GM23338 (cell line): ENCODE measurements around the gene MSH4. TPM values are rescaled to one million over a fixed set of nuclear protein-coding genes. Genes with fewer than 3 reads are reported as not detected.
"Not testable (repeated sequence)": the region's sequence is repeated elsewhere in the genome, so short reads cannot be mapped to it uniquely, and the experiment has no call there.

Experiments used
- ATAC-seq: fragments of 200-7000 bp; cut with Tn5 transposase; 3 replicates; pipeline ENCODE4 v1.9.1; 2020
- DNase-seq: peaks from one replicate; pipeline ENCODE4 v3.0.0-alpha.2; 2015; ENCODE audit warnings: low spot score
- H2AFZ ChIP-seq: fragments of 200-600 bp; sonication (generic); 2 replicates; pipeline ENCODE4 v1.8.0; 2016; ENCODE audit warnings: antibody characterized with exemption, mild to moderate bottlenecking, moderate library complexity
- H3F3A ChIP-seq: fragments of 200-600 bp; sonication (generic); replicated peaks from 2 replicates; pipeline ENCODE4 v1.8.0; 2017; ENCODE audit warnings: antibody characterized with exemption, mixed run types, low read depth
- H3K27ac ChIP-seq: fragments of 200-600 bp; sonication (generic); 2 replicates; pipeline ENCODE4 v1.6.1; 2016; ENCODE audit warnings: low read depth
- H3K27me3 ChIP-seq: fragments of 200-600 bp; sonication (generic); 2 replicates; pipeline ENCODE4 v1.8.0; 2016; ENCODE audit warnings: mild to moderate bottlenecking, mixed run types, moderate library complexity; ENCODE audit not compliant: insufficient read depth
- H3K36me3 ChIP-seq: fragments of 200-600 bp; sonication (generic); 2 replicates; pipeline ENCODE4 v1.8.0; 2016; ENCODE audit warnings: mild to moderate bottlenecking; ENCODE audit not compliant: insufficient read depth
- H3K4me1 ChIP-seq: fragments of 200-600 bp; sonication (generic); 2 replicates; pipeline ENCODE4 v1.8.0; 2016; ENCODE audit warnings: mild to moderate bottlenecking, moderate library complexity; ENCODE audit not compliant: insufficient read depth
- H3K4me2 ChIP-seq: fragments of 200-600 bp; sonication (generic); 2 replicates; pipeline ENCODE4 v1.7.1; 2017; ENCODE audit warnings: mixed run types
- H3K4me3 ChIP-seq: fragments of 200-600 bp; sonication (generic); 2 replicates; pipeline ENCODE4 v1.6.1; 2016; ENCODE audit warnings: mixed run types
- H3K79me2 ChIP-seq: fragments of 200-600 bp; sonication (generic); replicated peaks from 2 replicates; pipeline ENCODE4 v1.8.0; 2017; ENCODE audit warnings: mild to moderate bottlenecking; ENCODE audit not compliant: insufficient read depth
- H3K9me2 ChIP-seq: fragments of 200-600 bp; sonication (generic); 2 replicates; pipeline ENCODE4 v1.8.0; 2017; ENCODE audit not compliant: insufficient read depth
- H4K20me1 ChIP-seq: fragments of 200-600 bp; sonication (generic); replicated peaks from 2 replicates; pipeline ENCODE4 v1.8.0; 2017; ENCODE audit warnings: mild to moderate bottlenecking; ENCODE audit not compliant: insufficient read depth
- H3K27ac Mint-ChIP-seq: 2 replicates; pipeline ENCODE4 v1.8.0; 2020; ENCODE audit warnings: inconsistent platforms, mild to moderate bottlenecking, moderate library complexity, mixed read lengths
- H3K27me3 Mint-ChIP-seq: 3 replicates; pipeline ENCODE4 v1.8.0; 2022; ENCODE audit warnings: low read depth, mild to moderate bottlenecking, moderate library complexity, mixed read lengths, inconsistent platforms; ENCODE audit not compliant: insufficient read depth, poor library complexity
- H3K36me3 Mint-ChIP-seq: 3 replicates; pipeline ENCODE4 v1.8.0; 2021; ENCODE audit warnings: low read depth, mild to moderate bottlenecking, inconsistent platforms, moderate library complexity, mixed read lengths
- H3K4me1 Mint-ChIP-seq: 3 replicates; pipeline ENCODE4 v1.8.0; 2020; ENCODE audit warnings: mild to moderate bottlenecking, inconsistent platforms, mixed read lengths
- H3K4me3 Mint-ChIP-seq: 3 replicates; pipeline ENCODE4 v1.8.0; 2021; ENCODE audit warnings: moderate library complexity, mild to moderate bottlenecking, inconsistent platforms, mixed read lengths
- H3K9me3 Mint-ChIP-seq: 3 replicates; pipeline ENCODE4 v1.8.0; 2020; ENCODE audit warnings: moderate library complexity, mild to moderate bottlenecking, inconsistent platforms, mixed read lengths
- CREB1 ChIP-seq: fragments of 250-450 bp; sonication (Bioruptor Pico); IDR thresholded peaks from 2 replicates; pipeline ENCODE4 v1.5.0; 2020; ENCODE audit warnings: low read depth, mild to moderate bottlenecking, moderate library complexity
- EZH2 ChIP-seq: fragments of 200-600 bp; sonication (generic); IDR thresholded peaks from one replicate; pipeline ENCODE4 v1.8.0; 2017; ENCODE audit warnings: antibody characterized with exemption, mild to moderate bottlenecking, low read depth; ENCODE audit not compliant: unreplicated experiment
- EZH2phosphoT487 ChIP-seq: fragments of 200-600 bp; sonication (generic); IDR thresholded peaks from one replicate; pipeline ENCODE4 v1.8.1; 2018; ENCODE audit warnings: antibody characterized with exemption; ENCODE audit not compliant: unreplicated experiment
- NANOG ChIP-seq: IDR thresholded peaks from 2 replicates; pipeline ENCODE4 v1.6.1; 2016; ENCODE audit warnings: antibody characterized with exemption, borderline replicate concordance
- ZNF114 ChIP-seq: fragments of 250-450 bp; sonication (Bioruptor Pico); IDR thresholded peaks from 2 replicates; pipeline ENCODE4 v1.5.0; 2020; ENCODE audit warnings: mild to moderate bottlenecking, moderate library complexity
- polyA plus RNA-seq: library from polyadenylated mRNA; unstranded; fragments of >200 nt; fragmentation: Nextera tagmentation; extraction: Ambion mirVana; gene quantifications from 2 replicates; pipeline ENCODE4 v1.2.1, GENCODE V29; 2016
- total RNA-seq: library from RNA; depleted of rRNA; stranded (reverse); fragments of >200 nt; shearing (Covaris generic); gene quantifications from 2 replicates; pipeline ENCODE4 v1.2.3, GENCODE V29; 2014
- TF ChIP-seq, protein P1 (sequence below): fragments of 250-450 bp; sonication (Bioruptor Pico); IDR thresholded peaks from 2 replicates; pipeline ENCODE4 v1.5.0; 2020; ENCODE audit warnings: mild to moderate bottlenecking, moderate library complexity
- TF ChIP-seq, protein P2 (sequence below): IDR thresholded peaks from one replicate; pipeline ENCODE4 v1.6.1; 2018; ENCODE audit warnings: antibody characterized with exemption; ENCODE audit not compliant: unreplicated experiment
- TF ChIP-seq, protein P3 (sequence below): IDR thresholded peaks from 2 replicates; pipeline ENCODE4 v1.6.1; 2016; ENCODE audit warnings: antibody characterized with exemption

Gene MSH4
- total and polyA plus RNA-seq, 2 experiments from 2014 or later: 0.10 to 0.24 TPM

DNA sequence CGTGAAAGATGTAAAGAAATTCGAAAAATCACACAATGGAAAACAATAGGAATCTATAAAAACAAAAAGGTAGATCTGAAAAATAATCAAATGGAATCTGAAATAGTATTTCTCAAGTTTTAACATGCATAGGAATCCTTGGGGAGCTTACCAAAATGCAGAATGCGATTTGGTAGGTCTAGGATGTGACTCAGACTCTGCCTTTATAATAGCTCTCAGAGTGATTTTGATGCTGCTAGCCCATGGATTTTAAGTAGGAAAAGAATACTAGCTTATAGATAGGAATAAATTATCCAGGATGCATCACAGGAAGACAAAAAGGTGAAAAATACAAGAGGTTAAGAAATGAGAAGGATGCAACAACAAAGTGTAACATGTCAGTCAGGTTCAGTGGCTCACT is 24.7 kb upstream of the MSH4 start:
- Histone ChIP-seq H3K4me2 (no peak overlapping the region), H2AFZ (no peak overlapping the region), H3K4me3 (no peak overlapping the region), H3K4me1 (peaks cover 4% of the 10 kb centered on the region; the same call in 1 of the 2 replicates), H3K27ac (no peak overlapping the region), H3K9me2 (no peaks in the 10 kb centered on the region), H3K27me3 (no peaks in the 10 kb centered on the region), H4K20me1 (no peaks in the 10 kb centered on the region), H3F3A (no peaks in the 10 kb centered on the region), H3K36me3 (no peaks in the 10 kb centered on the region), H3K79me2 (no peaks in the 10 kb centered on the region)
- TF ChIP-seq, protein P1, sequence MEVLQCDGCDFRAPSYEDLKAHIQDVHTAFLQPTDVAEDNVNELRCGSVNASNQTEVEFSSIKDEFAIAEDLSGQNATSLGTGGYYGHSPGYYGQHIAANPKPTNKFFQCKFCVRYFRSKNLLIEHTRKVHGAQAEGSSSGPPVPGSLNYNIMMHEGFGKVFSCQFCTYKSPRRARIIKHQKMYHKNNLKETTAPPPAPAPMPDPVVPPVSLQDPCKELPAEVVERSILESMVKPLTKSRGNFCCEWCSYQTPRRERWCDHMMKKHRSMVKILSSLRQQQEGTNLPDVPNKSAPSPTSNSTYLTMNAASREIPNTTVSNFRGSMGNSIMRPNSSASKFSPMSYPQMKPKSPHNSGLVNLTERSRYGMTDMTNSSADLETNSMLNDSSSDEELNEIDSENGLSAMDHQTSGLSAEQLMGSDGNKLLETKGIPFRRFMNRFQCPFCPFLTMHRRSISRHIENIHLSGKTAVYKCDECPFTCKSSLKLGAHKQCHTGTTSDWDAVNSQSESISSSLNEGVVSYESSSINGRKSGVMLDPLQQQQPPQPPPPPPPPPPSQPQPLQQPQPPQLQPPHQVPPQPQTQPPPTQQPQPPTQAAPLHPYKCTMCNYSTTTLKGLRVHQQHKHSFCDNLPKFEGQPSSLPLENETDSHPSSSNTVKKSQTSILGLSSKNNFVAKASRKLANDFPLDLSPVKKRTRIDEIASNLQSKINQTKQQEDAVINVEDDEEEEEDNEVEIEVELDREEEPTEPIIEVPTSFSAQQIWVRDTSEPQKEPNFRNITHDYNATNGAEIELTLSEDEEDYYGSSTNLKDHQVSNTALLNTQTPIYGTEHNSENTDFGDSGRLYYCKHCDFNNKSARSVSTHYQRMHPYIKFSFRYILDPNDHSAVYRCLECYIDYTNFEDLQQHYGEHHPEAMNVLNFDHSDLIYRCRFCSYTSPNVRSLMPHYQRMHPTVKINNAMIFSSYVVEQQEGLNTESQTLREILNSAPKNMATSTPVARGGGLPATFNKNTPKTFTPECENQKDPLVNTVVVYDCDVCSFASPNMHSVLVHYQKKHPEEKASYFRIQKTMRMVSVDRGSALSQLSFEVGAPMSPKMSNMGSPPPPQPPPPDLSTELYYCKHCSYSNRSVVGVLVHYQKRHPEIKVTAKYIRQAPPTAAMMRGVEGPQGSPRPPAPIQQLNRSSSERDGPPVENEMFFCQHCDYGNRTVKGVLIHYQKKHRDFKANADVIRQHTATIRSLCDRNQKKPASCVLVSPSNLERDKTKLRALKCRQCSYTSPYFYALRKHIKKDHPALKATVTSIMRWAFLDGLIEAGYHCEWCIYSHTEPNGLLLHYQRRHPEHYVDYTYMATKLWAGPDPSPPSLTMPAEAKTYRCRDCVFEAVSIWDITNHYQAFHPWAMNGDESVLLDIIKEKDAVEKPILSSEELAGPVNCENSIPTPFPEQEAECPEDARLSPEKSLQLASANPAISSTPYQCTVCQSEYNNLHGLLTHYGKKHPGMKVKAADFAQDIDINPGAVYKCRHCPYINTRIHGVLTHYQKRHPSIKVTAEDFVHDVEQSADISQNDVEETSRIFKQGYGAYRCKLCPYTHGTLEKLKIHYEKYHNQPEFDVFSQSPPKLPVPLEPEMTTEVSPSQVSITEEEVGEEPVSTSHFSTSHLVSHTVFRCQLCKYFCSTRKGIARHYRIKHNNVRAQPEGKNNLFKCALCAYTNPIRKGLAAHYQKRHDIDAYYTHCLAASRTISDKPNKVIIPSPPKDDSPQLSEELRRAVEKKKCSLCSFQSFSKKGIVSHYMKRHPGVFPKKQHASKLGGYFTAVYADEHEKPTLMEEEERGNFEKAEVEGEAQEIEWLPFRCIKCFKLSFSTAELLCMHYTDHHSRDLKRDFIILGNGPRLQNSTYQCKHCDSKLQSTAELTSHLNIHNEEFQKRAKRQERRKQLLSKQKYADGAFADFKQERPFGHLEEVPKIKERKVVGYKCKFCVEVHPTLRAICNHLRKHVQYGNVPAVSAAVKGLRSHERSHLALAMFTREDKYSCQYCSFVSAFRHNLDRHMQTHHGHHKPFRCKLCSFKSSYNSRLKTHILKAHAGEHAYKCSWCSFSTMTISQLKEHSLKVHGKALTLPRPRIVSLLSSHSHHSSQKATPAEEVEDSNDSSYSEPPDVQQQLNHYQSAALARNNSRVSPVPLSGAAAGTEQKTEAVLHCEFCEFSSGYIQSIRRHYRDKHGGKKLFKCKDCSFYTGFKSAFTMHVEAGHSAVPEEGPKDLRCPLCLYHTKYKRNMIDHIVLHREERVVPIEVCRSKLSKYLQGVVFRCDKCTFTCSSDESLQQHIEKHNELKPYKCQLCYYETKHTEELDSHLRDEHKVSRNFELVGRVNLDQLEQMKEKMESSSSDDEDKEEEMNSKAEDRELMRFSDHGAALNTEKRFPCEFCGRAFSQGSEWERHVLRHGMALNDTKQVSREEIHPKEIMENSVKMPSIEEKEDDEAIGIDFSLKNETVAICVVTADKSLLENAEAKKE: no peak
- TF ChIP-seq, protein P2, sequence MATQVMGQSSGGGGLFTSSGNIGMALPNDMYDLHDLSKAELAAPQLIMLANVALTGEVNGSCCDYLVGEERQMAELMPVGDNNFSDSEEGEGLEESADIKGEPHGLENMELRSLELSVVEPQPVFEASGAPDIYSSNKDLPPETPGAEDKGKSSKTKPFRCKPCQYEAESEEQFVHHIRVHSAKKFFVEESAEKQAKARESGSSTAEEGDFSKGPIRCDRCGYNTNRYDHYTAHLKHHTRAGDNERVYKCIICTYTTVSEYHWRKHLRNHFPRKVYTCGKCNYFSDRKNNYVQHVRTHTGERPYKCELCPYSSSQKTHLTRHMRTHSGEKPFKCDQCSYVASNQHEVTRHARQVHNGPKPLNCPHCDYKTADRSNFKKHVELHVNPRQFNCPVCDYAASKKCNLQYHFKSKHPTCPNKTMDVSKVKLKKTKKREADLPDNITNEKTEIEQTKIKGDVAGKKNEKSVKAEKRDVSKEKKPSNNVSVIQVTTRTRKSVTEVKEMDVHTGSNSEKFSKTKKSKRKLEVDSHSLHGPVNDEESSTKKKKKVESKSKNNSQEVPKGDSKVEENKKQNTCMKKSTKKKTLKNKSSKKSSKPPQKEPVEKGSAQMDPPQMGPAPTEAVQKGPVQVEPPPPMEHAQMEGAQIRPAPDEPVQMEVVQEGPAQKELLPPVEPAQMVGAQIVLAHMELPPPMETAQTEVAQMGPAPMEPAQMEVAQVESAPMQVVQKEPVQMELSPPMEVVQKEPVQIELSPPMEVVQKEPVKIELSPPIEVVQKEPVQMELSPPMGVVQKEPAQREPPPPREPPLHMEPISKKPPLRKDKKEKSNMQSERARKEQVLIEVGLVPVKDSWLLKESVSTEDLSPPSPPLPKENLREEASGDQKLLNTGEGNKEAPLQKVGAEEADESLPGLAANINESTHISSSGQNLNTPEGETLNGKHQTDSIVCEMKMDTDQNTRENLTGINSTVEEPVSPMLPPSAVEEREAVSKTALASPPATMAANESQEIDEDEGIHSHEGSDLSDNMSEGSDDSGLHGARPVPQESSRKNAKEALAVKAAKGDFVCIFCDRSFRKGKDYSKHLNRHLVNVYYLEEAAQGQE: no peak
- TF ChIP-seq EZH2 (no peak), NANOG (no peak), EZH2phosphoT487 (no peak), ZNF114 (CRISPR knock-in tag) (no peak), CREB1 (no peak)
- TF ChIP-seq, protein P3, sequence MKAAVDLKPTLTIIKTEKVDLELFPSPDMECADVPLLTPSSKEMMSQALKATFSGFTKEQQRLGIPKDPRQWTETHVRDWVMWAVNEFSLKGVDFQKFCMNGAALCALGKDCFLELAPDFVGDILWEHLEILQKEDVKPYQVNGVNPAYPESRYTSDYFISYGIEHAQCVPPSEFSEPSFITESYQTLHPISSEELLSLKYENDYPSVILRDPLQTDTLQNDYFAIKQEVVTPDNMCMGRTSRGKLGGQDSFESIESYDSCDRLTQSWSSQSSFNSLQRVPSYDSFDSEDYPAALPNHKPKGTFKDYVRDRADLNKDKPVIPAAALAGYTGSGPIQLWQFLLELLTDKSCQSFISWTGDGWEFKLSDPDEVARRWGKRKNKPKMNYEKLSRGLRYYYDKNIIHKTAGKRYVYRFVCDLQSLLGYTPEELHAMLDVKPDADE: no peak
- ATAC-seq (no peak), DNase-seq (no peak)
- H3K4me1 Mint-ChIP-seq: peaks cover 18% of the 10 kb centered on the region; the same call in 2 of the 3 replicates
- H3K27me3 Mint-ChIP-seq: no peaks in the 10 kb centered on the region
- H3K9me3 Mint-ChIP-seq: peaks cover 9% of the 10 kb centered on the region
- H3K4me3 Mint-ChIP-seq: no peak overlapping the region
- no peak overlapping the region for H3K27ac Mint-ChIP-seq
- H3K36me3 Mint-ChIP-seq: 0 out of 3 replicates have a peak, but pooled peaks cover 3% of the 10 kb centered on the region

GRCh38 chr1:75777812-75778211 is 18.9 kb upstream of the MSH4 start:
- peaks cover 22% of the 10 kb centered on the region for H3K9me3 Mint-ChIP-seq
- DNase-seq, H3K4me3 Mint-ChIP-seq: not testable (repeated sequence)

More at GRCh38 chr1:75777812-75778211, 18.9 kb upstream of the MSH4 start:
- H3K79me2 ChIP-seq, H2AFZ ChIP-seq, H3K4me1 Mint-ChIP-seq, H3K36me3 Mint-ChIP-seq, H3F3A ChIP-seq, H3K27me3 Mint-ChIP-seq, H4K20me1 ChIP-seq, H3K27me3 ChIP-seq, H3K4me1 ChIP-seq, H3K36me3 ChIP-seq, H3K4me2 ChIP-seq, ATAC-seq, H3K27ac Mint-ChIP-seq, H3K9me2 ChIP-seq, H3K4me3 ChIP-seq, H3K27ac ChIP-seq: not testable (repeated sequence)
